Ramos (cell line): ENCODE results near the gene UGT1A6.

Source experiments
- in situ Hi-C: fragments of 300-500 bp; cut with MboI; formaldehyde crosslinking; loops from one replicate; pipeline ENCODE4 v1.14.3; 2022; ENCODE audit warnings: low sequenced_read_pairs; ENCODE audit not compliant: unreplicated experiment

The UGT1A6 gene

GRCh38 chr2:233798335-233799086 is 105.8 kb downstream of the UGT1A6 start:
- in situ Hi-C loops = no loop called here

GRCh38 chr2:233799087-233799665 is 106.5 kb downstream of the UGT1A6 start:
- in situ Hi-C loops = no loop called here

- in situ Hi-C loops = no loop called here
These were observed 107.0 kb downstream of the UGT1A6 start for GRCh38 chr2:233799716-233800115.

- in situ Hi-C loops = no loop called here
These were observed 107.5 kb downstream of the UGT1A6 start for GRCh38 chr2:233800208-233800607.

GRCh38 chr2:233801357-233802131 is 108.9 kb downstream of the UGT1A6 start:
- in situ Hi-C loops = no loop called here

GRCh38 chr2:233802132-233802815 is 109.6 kb downstream of the UGT1A6 start:
- in situ Hi-C loops = no loop called here

GRCh38 chr2:233803292-233803911 is 110.7 kb downstream of the UGT1A6 start:
- in situ Hi-C loops = no loop called here

- in situ Hi-C loops = no loop called here
These were observed 111.3 kb downstream of the UGT1A6 start for GRCh38 chr2:233803994-233804393.

GRCh38 chr2:233807215-233807865 is 114.7 kb downstream of the UGT1A6 start:
- in situ Hi-C loops = no loop called here

- in situ Hi-C loops = no loop called here
These were observed 115.6 kb downstream of the UGT1A6 start for GRCh38 chr2:233807966-233808935.

GRCh38 chr2:233810385-233810784 is 117.7 kb downstream of the UGT1A6 start:
- in situ Hi-C loops = no loop called here

GRCh38 chr2:233811087-233811486 is 118.4 kb downstream of the UGT1A6 start:
- in situ Hi-C loops = no loop called here

GRCh38 chr2:233811732-233812131 is 119.0 kb downstream of the UGT1A6 start:
- in situ Hi-C loops = no loop called here

- in situ Hi-C loops = no loop called here
These were observed 120.8 kb downstream of the UGT1A6 start for GRCh38 chr2:233813236-233814055.

GRCh38 chr2:233814056-233814835 is 121.6 kb downstream of the UGT1A6 start:
- in situ Hi-C loops = no loop called here

- in situ Hi-C loops = no loop called here
These were observed 123.2 kb downstream of the UGT1A6 start for GRCh38 chr2:233815861-233816260.

- in situ Hi-C loops = no loop called here
These were observed 123.6 kb downstream of the UGT1A6 start for GRCh38 chr2:233816334-233816733.
